Skeletal muscle satellite cell (primary cell): ENCODE data around the gene ZNF580.
A peak's percentile ranks its signal among the peaks of the same experiment; 100 is the strongest.

ENCODE experiments used
- H3K27me3 ChIP-seq: 2 replicates; pipeline ENCODE4 v1.7.0; 2013; ENCODE audit warnings: low read length; ENCODE audit not compliant: control insufficient read depth, insufficient read depth
- H3K36me3 ChIP-seq: 2 replicates; pipeline ENCODE4 v1.7.0; 2013; ENCODE audit warnings: mild to moderate bottlenecking, control low read depth, low read length; ENCODE audit not compliant: insufficient read depth
- H3K4me1 ChIP-seq: 2 replicates; pipeline ENCODE4 v1.7.0; 2013; ENCODE audit warnings: low read length; ENCODE audit not compliant: control insufficient read depth, insufficient read depth
- H3K4me2 ChIP-seq: 2 replicates; pipeline ENCODE4 v1.7.0; 2013; ENCODE audit warnings: mild to moderate bottlenecking, low read length
- H3K4me3 ChIP-seq: 2 replicates; pipeline ENCODE4 v1.7.0; 2013; ENCODE audit warnings: low read length
- H3K9ac ChIP-seq: 2 replicates; pipeline ENCODE4 v1.7.0; 2013; ENCODE audit warnings: mild to moderate bottlenecking, low read depth, low read length, moderate library complexity
- H3K9me3 ChIP-seq: replicated peaks from 2 replicates; pipeline ENCODE4 v1.7.0; 2013; ENCODE audit warnings: mild to moderate bottlenecking, control low read depth, low read length

The ZNF580 gene

GRCh38 chr19:55643887-55644176 lies 3.0 kb downstream of the ZNF580 start:
- peak overlapping the region; percentile 90 for H3K9ac ChIP-seq
- H3K27me3 ChIP-seq: no peaks in the 10 kb centered on the region
- peak overlapping the region; percentile 92 for H3K4me2 ChIP-seq
- H3K4me3 ChIP-seq: peak overlapping the region; percentile 94
- peaks cover 49% of the 10 kb centered on the region for H3K4me1 ChIP-seq
- H3K36me3 ChIP-seq: peaks cover 12% of the 10 kb centered on the region
- no peaks in the 10 kb centered on the region for H3K9me3 ChIP-seq

- Histone ChIP-seq H3K36me3 (peaks cover 12% of the 10 kb centered on the region), H3K4me3 (peak overlapping the region; percentile 94), H3K27me3 (no peaks in the 10 kb centered on the region), H3K9me3 (no peaks in the 10 kb centered on the region), H3K4me1 (peaks cover 54% of the 10 kb centered on the region), H3K4me2 (peak overlapping the region; percentile 92), H3K9ac (peak overlapping the region; percentile 90)
Observed at GRCh38 chr19:55644191-55644833, 3.5 kb downstream of the ZNF580 start.

- H3K4me1 ChIP-seq: peaks cover 52% of the 10 kb centered on the region
- H3K36me3 ChIP-seq: peaks cover 12% of the 10 kb centered on the region
- H3K4me3 ChIP-seq: peak overlapping the region; percentile 94
- no peaks in the 10 kb centered on the region for H3K27me3 ChIP-seq
- H3K9ac ChIP-seq: peak overlapping the region; percentile 90
- peak overlapping the region; percentile 92 for H3K4me2 ChIP-seq
- H3K9me3 ChIP-seq: no peaks in the 10 kb centered on the region
Observed at GRCh38 chr19:55644842-55645511, 4.2 kb downstream of the ZNF580 start.

GRCh38 chr19:55645512-55645881 lies 4.7 kb downstream of the ZNF580 start:
- Histone ChIP-seq H3K36me3 (peaks cover 12% of the 10 kb centered on the region), H3K27me3 (no peaks in the 10 kb centered on the region), H3K9me3 (no peaks in the 10 kb centered on the region), H3K4me1 (peaks cover 47% of the 10 kb centered on the region), H3K9ac (no peak overlapping the region), H3K4me3 (no peak overlapping the region), H3K4me2 (peak overlapping the region; percentile 92)

GRCh38 chr19:55646889-55647731 lies 6.3 kb downstream of the ZNF580 start:
- Histone ChIP-seq H3K27me3 (no peaks in the 10 kb centered on the region), H3K36me3 (peaks cover 18% of the 10 kb centered on the region), H3K4me3 (peak overlapping the region; percentile 92), H3K9me3 (no peaks in the 10 kb centered on the region), H3K4me1 (peaks cover 43% of the 10 kb centered on the region), H3K9ac (peak overlapping the region; percentile 86), H3K4me2 (peak overlapping the region; percentile 99)

- H3K9me3 ChIP-seq: no peaks in the 10 kb centered on the region
- H3K4me3 ChIP-seq: peak within 1 kb of the TSS; percentile 92
- peaks cover 21% of the 10 kb centered on the region for H3K36me3 ChIP-seq
- peaks cover 35% of the 10 kb centered on the region for H3K4me1 ChIP-seq
- H3K9ac ChIP-seq: peak within 1 kb of the TSS; percentile 86
- peak within 1 kb of the TSS; percentile 99 for H3K4me2 ChIP-seq
- H3K27me3 ChIP-seq: no peaks in the 10 kb centered on the region
Observed at GRCh38 chr19:55647732-55648584, 7.2 kb downstream of the ZNF580 start, which contains the start of gene CCDC106. Gene CCDC106, plus strand, starts transcription at chr19:55648212. Its CDS starts 835 bp downstream, at chr19:55649047.

- Histone ChIP-seq H3K27me3 (no peaks in the 10 kb centered on the region), H3K9ac (peak overlapping the region; percentile 86), H3K4me2 (peak overlapping the region; percentile 99), H3K9me3 (no peaks in the 10 kb centered on the region), H3K4me3 (peak overlapping the region; percentile 92), H3K4me1 (peaks cover 32% of the 10 kb centered on the region), H3K36me3 (peaks cover 21% of the 10 kb centered on the region)
Observed at GRCh38 chr19:55648585-55649267, 7.9 kb downstream of the ZNF580 start.

GRCh38 chr19:55649268-55650125 lies 8.7 kb downstream of the ZNF580 start:
- Histone ChIP-seq H3K9ac (peak overlapping the region; percentile 86), H3K9me3 (no peaks in the 10 kb centered on the region), H3K4me2 (peak overlapping the region; percentile 99), H3K4me1 (peaks cover 28% of the 10 kb centered on the region), H3K4me3 (peak overlapping the region; percentile 92), H3K36me3 (peaks cover 21% of the 10 kb centered on the region), H3K27me3 (no peaks in the 10 kb centered on the region)

- no peak overlapping the region for H3K9ac ChIP-seq
- no peaks in the 10 kb centered on the region for H3K27me3 ChIP-seq
- peaks cover 14% of the 10 kb centered on the region for H3K36me3 ChIP-seq
- H3K4me2 ChIP-seq: no peak overlapping the region
- no peak overlapping the region for H3K4me3 ChIP-seq
- H3K9me3 ChIP-seq: no peaks in the 10 kb centered on the region
- H3K4me1 ChIP-seq: peaks cover 22% of the 10 kb centered on the region
Observed at GRCh38 chr19:55650126-55650557, 9.3 kb downstream of the ZNF580 start.
